Epidermal melanocyte (primary cell): ENCODE results near the gene USP35.
"Not testable (repeated sequence)": the region's sequence is repeated elsewhere in the genome, so short reads cannot be mapped to it uniquely, and the experiment has no call there.

Experiments
- DNase-seq: peaks from one replicate; pipeline ENCODE4 v3.0.0; 2011; ENCODE audit warnings: low spot score; ENCODE audit not compliant: insufficient read length

The USP35 gene

GRCh38 chr11:78214331-78215194, 25.8 kb downstream of the USP35 start:
- no peak for DNase-seq

GRCh38 chr11:78216021-78216420, 27.3 kb downstream of the USP35 start:
- DNase-seq: no peak

GRCh38 chr11:78216571-78217287, 28.0 kb downstream of the USP35 start:
- DNase-seq: no peak

GRCh38 chr11:78217650-78218541, 29.2 kb downstream of the USP35 start:
- DNase-seq: no peak

GRCh38 chr11:78218707-78219492, 30.2 kb downstream of the USP35 start:
- no peak for DNase-seq

- DNase-seq: no peak
Measured at GRCh38 chr11:78219493-78220217, 30.9 kb downstream of the USP35 start.

GRCh38 chr11:78220218-78221157, 31.8 kb downstream of the USP35 start:
- DNase-seq: no peak

- DNase-seq: no peak
Measured at GRCh38 chr11:78221396-78222315, 32.9 kb downstream of the USP35 start.

- DNase-seq: not testable (repeated sequence)
Measured at GRCh38 chr11:78222726-78223125, 34.0 kb downstream of the USP35 start.

- DNase-seq: no peak
Measured at GRCh38 chr11:78223320-78223954, 34.7 kb downstream of the USP35 start.

- DNase-seq: no peak
Measured at GRCh38 chr11:78224506-78224905, 35.8 kb downstream of the USP35 start.

- no peak for DNase-seq
Measured at GRCh38 chr11:78224906-78225420, 36.2 kb downstream of the USP35 start.

- no peak for DNase-seq
Measured at GRCh38 chr11:78226684-78227680, 38.3 kb downstream of the USP35 start.

GRCh38 chr11:78227921-78228320, 39.2 kb downstream of the USP35 start:
- no peak for DNase-seq

- DNase-seq: peak; percentile 57
Measured at GRCh38 chr11:78228467-78228866, 39.7 kb downstream of the USP35 start.

GRCh38 chr11:78229106-78229505, 40.4 kb downstream of the USP35 start:
- no peak for DNase-seq
